ENCODE measurements around the gene ARID3C. TPM values are rescaled to one million over a fixed set of nuclear protein-coding genes. Genes with fewer than 3 reads are reported as not detected.

Gene ARID3C
- total RNA-seq, 4 donors from 2014 or later = 0.34 to 2.0 (median 0.50) TPM

- H3K4me1 ChIP-seq = peaks cover 73% of the 10 kb centered on the region
- H3K27ac ChIP-seq = peak overlapping the region; percentile 71
- H3K36me3 ChIP-seq = peaks cover 9% of the 10 kb centered on the region
- no peaks in the 10 kb centered on the region for H3K27me3 ChIP-seq
- peak in 1 of 2 donors; percentile 87 for DNase-seq (ENCODE audit: low spot score in 2 of 2)
- H3K4me3 ChIP-seq = no peak overlapping the region
- no peaks in the 10 kb centered on the region for H3K9me3 ChIP-seq
- TF ChIP-seq POLR2AphosphoS5 (IDR thresholded peaks at IDR 0.05) = peak in 2 of 3 donors; percentile 49 to 70
- no peak for TF ChIP-seq CTCF (IDR thresholded peaks at IDR 0.05)
- WGBS = 16% methylated on average over 11 of the region's 11 CpGs
Observed at GRCh38 chr9:34654323-34655051, 25.6 kb upstream of the ARID3C start.

GRCh38 chr9:34653151-34654072 is 24.5 kb upstream of the ARID3C start:
- peak overlapping the region; percentile 71 for H3K27ac ChIP-seq
- TF ChIP-seq POLR2A (IDR thresholded peaks at IDR 0.05) (no peak), EP300 (IDR thresholded peaks at IDR 0.05) (no peak), POLR2AphosphoS5 (IDR thresholded peaks at IDR 0.05) (no peak), CTCF (IDR thresholded peaks at IDR 0.05) (no peak)
- WGBS = 37% methylated on average over 11 of the region's 11 CpGs
- peaks cover 20% of the 10 kb centered on the region for H3K36me3 ChIP-seq
- no peaks in the 10 kb centered on the region for H3K27me3 ChIP-seq
- peaks cover 73% of the 10 kb centered on the region for H3K4me1 ChIP-seq
- no peak for DNase-seq (ENCODE audit: low spot score in 2 of 2)
- peak overlapping the region; percentile 36 for H3K4me3 ChIP-seq
- H3K9me3 ChIP-seq = no peaks in the 10 kb centered on the region

- H3K27ac ChIP-seq = peak overlapping the region; percentile 71
- peaks cover 81% of the 10 kb centered on the region for H3K4me1 ChIP-seq
- TF ChIP-seq EP300 (IDR thresholded peaks at IDR 0.05) (no peak), POLR2A (IDR thresholded peaks at IDR 0.05) (no peak), CTCF (IDR thresholded peaks at IDR 0.05) (no peak)
- peaks cover 22% of the 10 kb centered on the region for H3K36me3 ChIP-seq
- WGBS = 20% methylated on average over 3 of the region's 5 CpGs
- H3K9me3 ChIP-seq = no peaks in the 10 kb centered on the region
- no peaks in the 10 kb centered on the region for H3K27me3 ChIP-seq
- DNase-seq (ENCODE audit: low spot score in 2 of 2) = no peak
- H3K4me3 ChIP-seq = peak overlapping the region; percentile 36
Observed at GRCh38 chr9:34652602-34653000, 23.7 kb upstream of the ARID3C start.

GRCh38 chr9:34651876-34652601 is 23.2 kb upstream of the ARID3C start, which contains the start of gene IL11RA:
TSS of gene IL11RA (plus strand) at chr9:34652185. CDS start at chr9:34655218, 3,033 bp downstream.
- Histone ChIP-seq H3K4me3 (peak within 1 kb of the TSS; percentile 36), H3K4me1 (peaks cover 83% of the 10 kb centered on the region), H3K9me3 (no peaks in the 10 kb centered on the region), H3K27me3 (no peaks in the 10 kb centered on the region), H3K36me3 (peaks cover 18% of the 10 kb centered on the region), H3K27ac (peak within 1 kb of the TSS; percentile 71)
- peak; percentile 90 to 94 for DNase-seq (ENCODE audit: low spot score in 2 of 2)
- TF ChIP-seq POLR2AphosphoS5 (IDR thresholded peaks at IDR 0.05) (peak in 2 of 3 donors; percentile 16 to 25), EP300 (IDR thresholded peaks at IDR 0.05) (no peak), POLR2A (IDR thresholded peaks at IDR 0.05) (no peak), CTCF (IDR thresholded peaks at IDR 0.05) (no peak)
- 15% methylated on average over 23 of the region's 24 CpGs for WGBS
